Hepatic stellate cell (primary cell): ENCODE data around the gene MRPL55.
"Not testable (repeated sequence)": the region's sequence is repeated elsewhere in the genome, so short reads cannot be mapped to it uniquely, and the experiment has no call there.

Experiments
- DNase-seq: peaks from one replicate; pipeline ENCODE4 v3.0.0; 2011; ENCODE audit warnings: low spot score

The MRPL55 gene

DNA sequence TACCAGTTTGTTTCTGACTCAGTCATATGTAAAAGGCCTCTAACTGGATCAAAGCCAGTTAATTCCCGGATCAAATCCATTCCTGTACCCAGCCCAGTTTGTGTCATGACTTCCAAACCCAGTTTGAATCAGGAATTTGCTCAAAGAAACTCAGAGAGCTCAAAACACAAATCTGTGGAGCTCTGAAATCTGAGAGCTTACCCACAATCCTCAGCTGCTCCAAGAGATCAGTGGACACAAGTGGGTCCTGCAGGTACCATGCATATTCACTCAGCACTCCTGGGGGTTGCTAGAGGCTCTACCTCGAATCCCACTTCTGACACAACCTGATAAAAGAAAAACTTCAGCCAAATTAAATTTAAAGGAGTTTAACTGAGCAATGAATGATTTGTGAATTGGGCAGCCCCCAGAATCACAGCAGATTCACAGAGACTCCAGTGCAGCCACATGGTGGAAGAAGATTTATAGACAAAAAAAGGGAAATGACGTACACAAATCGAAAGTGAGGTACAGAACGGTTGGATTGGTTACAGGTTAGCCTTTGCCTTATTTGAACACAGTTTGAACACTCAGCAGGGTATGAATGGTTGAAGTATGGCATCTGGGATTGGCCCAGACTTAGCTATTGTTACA lies 11.9 kb upstream of the MRPL55 start:
- no peak for DNase-seq

DNA sequence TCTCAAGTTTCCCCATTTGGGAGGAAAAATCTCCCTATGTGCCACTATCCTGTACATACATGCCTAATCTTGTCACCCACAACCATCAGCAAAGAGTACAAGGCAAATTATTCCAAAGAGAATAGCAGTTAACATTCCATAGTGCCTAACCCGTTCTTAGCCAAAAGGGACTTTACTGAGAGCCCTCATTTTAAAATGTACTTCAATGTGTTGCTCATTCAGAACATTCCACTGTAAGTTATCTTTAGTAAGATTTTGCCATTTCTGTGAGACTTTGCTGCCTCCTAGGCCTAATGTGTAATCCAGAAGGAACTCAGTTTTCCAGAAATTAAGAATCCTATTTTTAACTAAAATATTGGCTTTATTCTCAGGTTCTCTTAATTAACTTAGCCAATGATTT lies 11.3 kb upstream of the MRPL55 start:
- DNase-seq = no peak

DNA sequence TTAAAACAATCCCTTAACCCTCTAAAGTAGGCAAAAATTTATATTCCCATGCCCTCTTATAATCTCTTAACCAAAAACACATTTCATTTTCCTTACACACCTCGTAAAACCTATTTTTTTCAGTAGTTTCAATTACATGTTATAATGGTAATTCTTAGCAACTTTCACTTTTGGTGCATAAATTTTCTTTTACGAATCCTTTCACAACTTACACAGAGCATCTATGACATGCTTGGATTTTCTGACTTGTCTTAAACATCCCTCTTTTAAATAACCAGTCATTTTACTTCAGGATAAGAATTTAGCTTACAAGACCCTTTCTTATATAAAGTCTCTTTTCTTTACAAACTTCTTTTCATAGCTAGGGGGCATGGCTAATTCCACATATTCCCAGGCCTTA lies 8.9 kb upstream of the MRPL55 start:
- DNase-seq = no peak

DNA sequence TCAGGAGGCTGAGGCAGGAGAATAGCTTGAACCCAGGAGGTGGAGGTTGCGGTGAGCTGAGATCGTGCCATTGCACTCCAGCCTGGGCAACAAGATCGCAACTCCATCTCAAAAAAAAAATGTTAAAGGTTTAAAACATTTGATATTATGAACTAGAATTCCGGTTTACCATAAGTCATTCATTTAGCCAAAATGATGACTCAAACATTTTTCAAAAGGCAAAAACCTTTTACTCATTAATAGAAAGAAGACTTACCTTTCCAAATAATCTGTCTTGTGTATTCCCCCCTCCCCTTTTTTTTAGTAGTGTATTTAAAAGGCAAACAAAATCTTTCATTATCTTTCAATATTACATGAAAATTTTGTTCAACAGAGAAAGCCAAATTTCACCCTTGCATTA lies 8.2 kb upstream of the MRPL55 start:
- DNase-seq = no peak

DNA sequence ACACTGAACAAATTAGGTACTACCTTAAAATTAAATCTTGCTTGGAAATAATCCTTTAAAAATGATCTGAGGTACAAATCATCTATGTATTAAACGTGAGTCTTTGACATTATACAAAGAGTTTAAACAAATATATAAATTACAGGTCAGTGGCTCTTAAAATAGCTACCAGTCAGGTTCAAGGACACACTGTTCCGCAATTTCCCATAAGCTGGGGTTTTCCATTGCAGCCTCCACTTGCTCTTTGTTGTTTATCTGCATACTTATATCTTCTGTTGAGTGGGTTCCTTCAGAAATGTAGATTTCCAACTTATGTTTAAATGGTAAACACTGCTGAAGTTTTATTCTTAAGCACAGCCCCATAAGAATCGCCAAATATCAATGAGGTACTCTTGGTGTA lies 5.7 kb upstream of the MRPL55 start:
- DNase-seq = no peak

DNA sequence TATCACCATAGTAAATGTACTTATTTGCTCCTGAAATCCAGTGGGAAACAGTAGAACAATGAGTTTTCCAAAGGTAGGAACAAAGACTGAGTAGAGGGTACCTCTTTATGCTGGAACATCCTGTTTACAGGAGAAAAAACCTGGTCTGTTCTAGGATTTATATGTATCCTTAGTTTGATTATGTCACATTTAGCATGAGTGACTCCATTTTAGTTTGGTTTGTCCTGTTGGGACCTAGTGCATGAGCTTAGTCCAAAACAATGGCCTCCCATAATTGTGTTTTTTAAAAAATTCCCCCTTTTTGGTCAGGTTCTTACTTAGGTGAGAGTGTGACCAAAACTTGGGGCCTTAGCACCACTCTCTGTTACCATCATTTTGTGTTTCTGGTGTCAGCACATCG lies 3.5 kb upstream of the MRPL55 start:
- no peak for DNase-seq

DNA sequence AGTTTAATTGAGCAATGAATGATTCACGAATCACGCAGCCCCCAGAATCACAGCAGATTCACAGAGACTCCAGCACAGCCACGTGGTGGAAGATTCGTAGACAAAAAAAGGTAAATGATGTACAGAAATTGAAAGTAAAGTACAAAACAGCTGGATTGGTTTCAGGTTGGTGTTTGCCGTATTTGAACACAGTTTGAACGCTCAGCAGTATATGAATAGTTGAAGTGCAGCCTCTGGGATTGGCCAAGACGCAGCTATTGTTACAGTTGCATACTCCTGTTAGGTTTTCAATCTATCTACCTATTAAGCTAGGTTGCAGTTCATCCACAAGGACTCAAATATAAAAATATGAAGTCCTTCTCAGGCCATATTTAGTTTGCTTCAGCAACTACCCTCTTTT lies 3.1 kb upstream of the MRPL55 start:
- DNase-seq = no peak

DNA sequence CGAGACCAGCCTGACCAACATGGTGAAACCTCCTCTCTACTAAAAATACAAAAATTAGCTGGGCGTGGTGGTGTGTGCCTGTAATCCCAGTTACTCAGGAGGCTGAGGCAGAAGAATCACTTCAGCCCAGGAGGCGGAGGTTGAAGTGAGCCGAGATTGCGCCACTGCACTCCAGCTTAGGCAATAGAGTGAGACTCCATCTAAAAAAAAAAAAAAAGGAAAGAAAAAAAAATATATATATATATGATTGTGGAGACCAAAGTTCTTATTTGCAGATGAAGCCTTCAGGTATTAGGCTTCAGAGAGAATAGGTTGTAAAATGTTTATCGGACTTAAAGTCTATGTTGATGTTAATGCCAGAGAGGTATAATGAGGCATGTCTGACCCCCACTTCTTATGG lies 2.2 kb upstream of the MRPL55 start:
- DNase-seq = not testable (repeated sequence)

DNA sequence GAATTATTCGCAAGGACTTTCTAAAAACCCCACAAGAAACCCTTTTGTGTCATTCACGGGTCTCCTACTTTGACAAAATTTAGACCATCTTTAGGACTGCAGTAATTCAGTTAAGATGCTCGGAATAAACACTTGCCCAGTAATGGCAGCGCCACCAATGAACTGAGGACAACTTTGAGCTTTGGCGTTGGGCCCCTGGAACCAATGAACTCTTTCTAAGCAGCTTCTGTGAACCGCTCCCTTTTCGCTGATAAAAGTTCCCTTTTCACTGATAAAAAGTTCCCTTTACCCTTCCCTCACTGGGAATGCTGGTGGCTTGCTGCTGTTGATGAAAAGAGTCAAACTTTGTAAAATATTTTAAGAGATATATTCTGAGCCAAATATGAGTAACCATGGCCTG lies 1.5 kb upstream of the MRPL55 start:
- DNase-seq = no peak

DNA sequence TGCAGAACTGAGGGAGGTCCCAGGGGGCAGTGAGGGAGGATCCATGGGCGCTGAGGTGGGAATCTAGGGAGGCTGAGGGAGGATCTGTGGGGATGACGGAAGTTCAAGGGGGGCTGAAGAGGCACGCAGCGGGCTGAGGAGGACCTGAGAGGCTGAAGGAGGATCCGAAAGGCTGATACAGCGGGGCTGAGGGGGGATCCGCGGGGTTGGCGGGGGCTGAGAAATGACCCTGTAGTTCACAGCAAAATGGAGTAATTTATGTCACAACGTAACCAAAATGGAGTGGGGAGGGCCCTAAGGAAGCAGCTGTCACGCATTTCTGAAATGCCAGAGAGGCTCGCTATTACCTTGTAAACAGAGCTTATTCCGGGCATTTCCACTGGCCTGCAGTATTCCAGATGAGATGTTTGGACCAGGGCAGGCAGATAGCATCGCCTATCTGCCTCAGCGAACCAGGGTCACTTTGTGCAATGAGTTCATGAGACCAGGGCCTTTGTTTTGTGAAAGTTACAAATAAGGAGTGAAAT lies 926 bp upstream of the MRPL55 start:
- DNase-seq = no peak

DNA sequence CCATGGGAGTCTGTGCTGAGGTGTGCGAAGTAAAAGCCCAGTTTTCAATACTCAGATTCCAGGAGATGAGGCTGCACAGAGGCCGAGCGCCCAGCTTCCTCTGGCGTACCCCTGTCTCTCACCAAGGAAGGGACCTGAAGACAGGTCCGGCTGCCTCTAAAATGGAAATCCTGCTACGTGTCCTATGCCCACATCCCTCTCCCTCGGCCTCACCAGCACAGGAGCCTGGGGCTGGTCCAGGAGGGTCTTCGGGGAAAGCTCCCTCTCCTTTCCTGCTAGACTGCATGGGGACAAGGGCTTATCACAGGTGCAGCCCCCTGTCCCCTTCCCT lies 392 bp downstream of the MRPL55 start:
- DNase-seq = no peak

DNA sequence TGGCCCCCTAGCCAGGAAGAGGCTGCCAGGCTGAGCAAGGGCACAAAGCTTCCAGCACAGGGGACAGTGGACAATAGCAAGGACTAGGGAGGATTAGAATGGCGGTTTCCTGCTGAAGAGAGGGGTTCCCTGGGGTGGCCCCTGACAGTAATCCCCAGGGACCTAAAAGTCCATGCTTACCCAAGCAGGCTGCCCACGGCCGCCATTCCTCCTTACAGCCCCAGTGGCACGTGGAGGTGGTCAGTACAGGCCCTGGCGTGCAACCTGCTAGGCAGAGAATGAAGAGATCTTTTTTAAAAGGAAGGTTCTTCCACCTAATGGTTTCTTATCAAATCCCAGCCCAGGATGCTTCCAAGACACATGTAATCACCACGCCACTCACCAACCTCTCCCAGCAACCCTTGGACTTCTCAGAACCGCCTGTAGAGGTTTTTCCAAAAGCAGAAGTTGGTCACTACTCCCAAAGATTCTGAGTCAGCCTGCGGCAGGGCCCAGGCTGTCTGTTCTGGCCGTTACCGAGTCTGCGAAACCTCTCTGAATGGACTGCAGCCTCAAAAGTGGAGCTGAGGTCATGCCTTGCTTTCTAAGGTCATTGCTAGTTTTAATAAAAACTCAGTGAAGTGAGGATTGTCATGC lies 926 bp downstream of the MRPL55 start:
- no peak for DNase-seq

DNA sequence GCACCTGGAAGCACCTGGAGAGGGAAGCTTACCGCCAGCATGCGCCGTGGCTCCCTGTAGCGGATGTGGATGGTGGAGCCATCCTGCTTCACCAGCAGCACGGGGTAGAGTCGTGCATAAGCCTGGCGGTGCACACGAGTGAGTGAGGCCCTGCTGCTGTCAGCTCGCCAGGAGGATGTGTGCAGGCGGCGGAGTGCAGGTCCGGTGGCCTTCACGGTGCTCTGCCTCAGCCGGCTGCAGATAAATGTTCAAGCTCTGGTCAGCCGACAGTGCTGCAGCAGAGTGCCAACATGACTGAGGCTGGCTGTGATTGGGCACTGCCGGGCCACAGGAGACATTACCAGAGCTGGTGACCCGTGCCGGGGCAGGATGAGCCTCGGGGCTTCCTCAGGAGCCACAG lies 1.5 kb downstream of the MRPL55 start:
- DNase-seq = no peak

DNA sequence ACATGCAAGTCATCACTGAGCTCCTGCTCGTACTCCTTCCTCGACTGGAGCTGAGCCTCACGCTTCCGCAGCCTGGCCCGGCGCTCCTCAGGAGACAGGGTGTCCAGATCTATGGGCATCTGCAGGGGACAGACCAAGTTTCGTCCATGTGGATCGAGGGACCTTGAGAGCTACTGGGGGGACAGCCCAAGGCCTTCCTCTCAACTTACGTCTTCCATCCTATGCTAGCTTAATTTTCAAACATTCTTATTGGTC lies 2.4 kb downstream of the MRPL55 start:
- no peak for DNase-seq

DNA sequence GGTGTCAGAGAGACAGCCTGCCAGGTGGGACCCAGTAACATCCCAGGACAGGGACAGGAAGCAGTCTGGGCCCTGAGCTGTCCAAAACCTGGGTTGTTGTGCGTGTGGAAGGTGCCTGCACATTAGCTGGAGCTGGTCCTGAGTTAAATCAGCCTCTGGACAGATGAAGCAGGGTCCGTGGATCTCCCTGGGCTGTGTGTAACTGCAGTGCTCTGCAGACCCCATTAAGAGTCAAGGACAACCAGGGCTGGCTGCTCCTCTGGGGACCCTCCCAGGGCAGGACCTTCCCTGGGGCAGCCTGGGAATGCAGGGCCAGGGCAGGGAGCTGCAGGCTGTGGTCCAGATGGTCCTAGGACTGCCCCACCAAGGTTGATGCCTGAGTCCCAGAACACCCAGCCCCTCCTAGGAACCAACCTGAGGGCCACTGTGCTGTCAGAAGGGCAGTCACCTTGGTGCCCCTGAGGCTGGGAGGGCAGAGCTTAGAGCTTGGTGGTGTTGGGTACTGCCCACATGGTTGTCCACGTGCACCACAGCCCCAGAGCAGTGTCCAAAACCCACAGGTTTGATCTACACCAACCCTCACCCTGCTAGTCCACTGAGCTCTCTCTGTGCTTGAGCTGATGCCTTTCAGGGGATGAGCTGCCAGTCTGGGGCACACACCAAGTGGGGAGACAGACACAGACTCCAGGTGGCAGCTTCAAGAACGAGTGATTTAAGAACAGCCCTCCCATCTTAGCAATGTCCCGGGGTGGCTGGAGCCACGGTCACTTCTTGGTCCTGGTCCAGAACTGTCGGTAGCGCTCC lies 2.9 kb downstream of the MRPL55 start:
- DNase-seq = no peak

DNA sequence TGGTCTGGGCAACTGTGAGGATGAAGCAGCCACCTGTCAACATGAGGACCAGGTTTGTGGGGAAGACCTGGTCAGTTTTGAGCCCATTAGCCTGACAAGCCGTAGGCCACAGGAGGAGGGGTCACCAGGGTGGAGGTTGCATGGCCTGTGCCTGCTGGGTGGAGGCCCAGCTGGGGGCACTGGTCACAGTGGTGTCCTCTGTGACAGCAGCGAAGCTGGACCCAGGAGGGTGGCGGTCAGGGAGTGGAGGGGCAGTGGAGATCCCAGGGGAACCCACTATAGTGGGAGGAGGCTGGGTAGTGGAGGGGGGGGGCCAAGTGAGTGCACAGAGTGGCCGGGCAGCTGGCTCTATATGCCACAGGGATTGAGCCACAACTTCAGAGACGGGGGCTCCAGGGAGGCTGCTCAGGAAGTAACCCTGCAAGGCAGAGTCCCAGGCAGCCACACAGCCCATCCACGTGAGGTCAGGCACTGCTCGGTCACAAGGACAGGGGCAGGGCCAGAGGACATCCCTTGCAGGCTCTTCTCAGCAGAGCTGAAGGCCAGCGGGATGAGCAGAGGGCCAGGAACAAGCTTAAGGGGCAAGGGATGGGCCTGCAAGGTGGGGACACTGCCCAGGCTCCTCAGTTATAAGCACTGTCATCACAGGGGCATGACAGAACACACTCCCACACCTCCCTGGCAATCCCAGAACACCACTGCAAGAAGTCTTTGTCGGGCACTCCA lies 3.7 kb downstream of the MRPL55 start:
- DNase-seq = no peak

DNA sequence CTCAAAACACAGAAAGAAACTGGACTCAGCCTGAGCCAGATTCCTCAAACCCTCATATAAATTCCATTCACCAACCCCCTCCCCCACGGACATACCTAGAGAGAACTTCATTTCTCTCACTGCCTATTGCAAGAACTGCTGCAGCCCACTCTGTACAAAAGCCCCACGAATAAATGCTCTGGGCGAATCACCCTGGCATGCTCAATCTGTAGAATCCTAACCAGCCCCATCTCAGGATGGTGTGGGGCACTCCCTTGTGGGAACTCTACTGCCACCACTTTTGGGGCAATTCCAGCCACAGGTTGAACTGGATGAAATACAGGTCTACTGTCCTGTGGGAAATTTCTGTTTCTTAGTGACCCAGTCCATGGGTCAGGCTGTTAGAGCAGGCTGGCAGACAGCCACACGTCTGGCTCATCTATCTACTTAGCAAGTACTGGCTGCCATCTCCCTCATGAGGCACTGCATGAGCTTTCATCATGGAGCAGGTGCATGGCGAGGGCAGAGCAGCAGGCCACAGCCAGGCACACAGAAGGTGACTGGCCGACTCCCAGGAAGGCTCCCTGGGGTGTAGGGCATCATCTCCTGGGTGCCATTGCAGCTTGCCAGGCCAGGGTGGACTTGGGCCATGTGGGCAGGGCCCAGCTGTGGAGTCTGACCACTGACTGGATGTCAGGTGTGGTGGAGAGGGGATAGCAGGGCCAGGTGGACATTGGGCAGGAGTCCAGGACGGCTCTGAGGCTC lies 4.4 kb downstream of the MRPL55 start:
- DNase-seq = no peak

DNA sequence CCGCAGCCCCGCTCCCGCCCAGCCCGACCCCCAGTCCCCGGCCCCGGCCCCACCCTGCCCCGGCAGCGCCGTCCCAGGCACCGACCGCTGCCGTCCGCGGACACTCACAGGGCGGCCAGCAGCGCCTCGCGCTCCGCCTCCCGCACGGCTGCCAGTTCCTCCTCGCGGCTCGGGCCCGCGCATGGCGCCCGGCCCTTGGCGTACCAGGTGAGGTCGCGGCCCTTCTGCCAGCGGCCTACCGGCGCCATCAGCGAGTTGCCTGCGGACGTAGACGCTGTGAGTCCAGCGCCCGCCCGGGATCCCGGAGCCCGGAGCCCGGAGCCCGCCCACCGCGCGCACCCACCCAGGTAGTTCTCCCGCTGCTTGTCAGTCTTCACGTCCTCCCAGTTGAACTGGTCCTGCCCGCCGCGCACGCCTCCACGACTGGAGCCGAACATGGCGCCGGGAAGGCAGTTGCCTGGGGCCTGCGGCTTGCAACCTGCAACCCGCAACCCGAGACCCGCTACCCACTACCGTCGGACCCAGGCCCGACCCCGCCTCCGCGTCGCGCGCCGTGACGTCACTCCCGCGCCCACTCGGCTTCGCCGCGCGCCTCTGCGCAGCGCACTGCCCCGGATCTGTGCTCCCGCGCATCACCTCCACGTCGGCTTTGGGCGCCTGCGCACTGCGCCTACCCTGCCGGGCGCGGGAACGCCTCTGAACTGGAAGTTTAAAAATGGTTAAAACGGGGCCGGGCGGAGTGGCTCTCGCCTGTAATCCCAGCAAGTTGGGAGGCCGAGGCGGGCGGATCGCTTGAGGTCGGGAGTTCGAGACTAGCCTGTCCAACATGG lies 6.1 kb downstream of the MRPL55 start, which contains the start of gene C1orf35:
Gene C1orf35 (minus strand): TSS at position 535 of the 830 bp plus-strand sequence. CDS start 98 bp downstream, at position 437.
- DNase-seq = peak; percentile 99

DNA sequence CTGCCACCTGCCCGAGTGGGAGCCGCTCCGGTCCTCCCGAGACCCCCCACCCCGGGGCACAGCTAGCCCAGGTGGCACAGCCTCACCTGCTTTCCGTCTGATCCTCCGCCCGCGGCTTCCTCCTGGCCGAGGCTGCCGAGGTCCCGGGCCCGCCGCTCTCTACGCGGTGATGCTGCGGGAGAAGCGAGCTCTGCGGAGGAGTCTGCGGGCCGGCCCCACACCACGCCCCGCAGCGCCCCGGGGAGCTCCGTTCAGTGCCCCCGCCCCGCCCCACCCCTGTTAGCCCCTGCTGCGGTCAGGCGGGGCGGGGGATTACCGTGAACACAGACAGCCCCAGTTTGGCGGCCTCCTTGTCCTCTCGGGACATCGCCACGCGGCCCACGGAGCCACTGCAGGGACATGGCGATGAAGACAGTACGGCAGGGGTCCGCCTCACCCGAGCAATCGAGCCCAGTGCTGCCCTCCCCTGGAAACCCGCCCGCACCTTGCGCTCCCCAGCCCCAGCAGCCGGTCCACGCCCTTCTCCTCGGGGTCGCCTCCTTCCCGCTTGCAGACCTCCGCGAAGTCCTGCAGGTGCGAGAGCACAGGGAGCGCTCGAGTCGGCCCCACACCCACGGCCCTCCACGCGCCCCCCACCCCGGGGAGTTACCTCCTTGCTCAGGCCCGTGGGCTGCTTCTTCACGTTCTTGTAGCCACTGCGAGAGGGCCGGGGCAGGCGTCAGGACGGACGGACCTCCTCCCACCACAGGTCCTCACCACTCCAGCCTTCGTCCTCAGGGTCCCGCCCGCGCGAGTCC lies 6.9 kb downstream of the MRPL55 start:
- DNase-seq = peak; percentile 66

DNA sequence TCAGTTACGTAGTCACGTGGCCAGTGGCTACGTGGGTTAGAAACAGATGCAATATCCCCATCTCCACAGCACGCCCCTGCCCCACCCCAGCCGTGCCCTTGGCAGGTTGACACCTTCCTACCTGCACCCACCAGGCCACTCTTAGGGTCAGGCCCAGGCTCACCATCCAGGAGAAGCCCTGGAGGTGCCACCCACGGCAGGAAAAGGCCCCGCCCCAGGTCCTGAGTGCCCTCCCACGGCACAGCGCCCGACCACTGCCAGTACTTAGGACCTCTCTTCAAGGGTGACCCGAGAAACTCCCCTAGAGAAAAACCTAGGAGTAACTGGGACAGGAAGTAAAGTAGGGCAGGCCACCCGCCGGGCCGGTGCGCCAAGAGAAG lies 7.5 kb downstream of the MRPL55 start:
- no peak for DNase-seq
